WTC11 (cell line): ENCODE results near the gene SEZ6L.

ENCODE experiments used
- ATF1 ChIP-seq: sonication (generic); formaldehyde crosslinking; IDR thresholded peaks from 2 replicates; pipeline ENCODE4 v1.8.1; 2023; ENCODE audit warnings: mild to moderate bottlenecking, moderate library complexity, missing genetic modification reagents
- CDX4 ChIP-seq: fragments of 250-450 bp; sonication (Bioruptor Pico); IDR thresholded peaks from 2 replicates; pipeline ENCODE4 v1.9.0; 2021; ENCODE audit warnings: moderate library complexity, mild to moderate bottlenecking, inconsistent platforms, borderline replicate concordance
- CTCF ChIP-seq: fragments of 200-600 bp; IDR thresholded peaks from 2 replicates; pipeline ENCODE4 v1.8.0; 2022; ENCODE audit warnings: antibody characterized with exemption
- ETV6 ChIP-seq: sonication (generic); formaldehyde crosslinking; IDR thresholded peaks from 2 replicates; pipeline ENCODE4 v1.8.1; 2022; ENCODE audit warnings: mild to moderate bottlenecking, missing genetic modification reagents
- GRHL2 ChIP-seq: fragments of 250-450 bp; sonication (Bioruptor Pico); IDR thresholded peaks from 2 replicates; pipeline ENCODE4 v1.8.0; 2022; ENCODE audit warnings: mild to moderate bottlenecking, moderate library complexity; ENCODE audit not compliant: insufficient replicate concordance, severe bottlenecking
- IRF1 ChIP-seq: sonication (generic); formaldehyde crosslinking; IDR thresholded peaks from 2 replicates; pipeline ENCODE4 v1.8.0; 2023; ENCODE audit warnings: missing genetic modification reagents
- JUN ChIP-seq: sonication (generic); formaldehyde crosslinking; IDR thresholded peaks from 2 replicates; pipeline ENCODE4 v1.8.0; 2023; ENCODE audit warnings: mild to moderate bottlenecking, missing genetic modification reagents
- NFE2L1 ChIP-seq: sonication (generic); formaldehyde crosslinking; IDR thresholded peaks from 2 replicates; pipeline ENCODE4 v1.8.1; 2023; ENCODE audit warnings: missing genetic modification reagents
- NFYB ChIP-seq: sonication (generic); formaldehyde crosslinking; conservative IDR thresholded peaks from 2 replicates; pipeline ENCODE4 v1.8.0; 2022; ENCODE audit warnings: low read depth, missing genetic modification reagents
- NR1H2 ChIP-seq: sonication (generic); formaldehyde crosslinking; IDR thresholded peaks from 2 replicates; pipeline ENCODE4 v1.9.0; 2021; ENCODE audit warnings: mild to moderate bottlenecking, moderate library complexity, missing genetic modification reagents
- TEAD4 ChIP-seq: sonication (generic); formaldehyde crosslinking; IDR thresholded peaks from 2 replicates; pipeline ENCODE4 v1.8.0; 2022; ENCODE audit warnings: mild to moderate bottlenecking, missing genetic modification reagents
- ZBTB43 ChIP-seq: sonication (generic); formaldehyde crosslinking; IDR thresholded peaks from 2 replicates; pipeline ENCODE4 v1.8.1; 2023; ENCODE audit warnings: mild to moderate bottlenecking, missing genetic modification reagents
- ZNF671 ChIP-seq: fragments of 250-450 bp; sonication (Bioruptor Pico); IDR thresholded peaks from 2 replicates; pipeline ENCODE4 v1.8.0; 2021; ENCODE audit warnings: mild to moderate bottlenecking

GRCh38 chr22:26127556-26127955 lies 41.7 kb upstream of the SEZ6L start:
- TF ChIP-seq CTCF (no peak), TEAD4 (no peak), CDX4 (CRISPR knock-in tag) (no peak), ZNF671 (CRISPR knock-in tag) (no peak), IRF1 (CRISPR knock-in tag) (no peak), NFE2L1 (no peak), GRHL2 (CRISPR knock-in tag) (no peak), JUN (CRISPR knock-in tag) (no peak), ETV6 (CRISPR knock-in tag) (no peak), ZBTB43 (CRISPR knock-in tag) (no peak), NR1H2 (CRISPR knock-in tag) (no peak), ATF1 (CRISPR knock-in tag) (no peak), NFYB (CRISPR knock-in tag) (no peak)
